HEK293T (cell line): ENCODE measurements around the gene SPPL2A.

ENCODE experiments used
- CTCF ChIA-PET: fragments of 350-600 bp; formaldehyde crosslinking; extraction: SDS; loops from one replicate; lab custom pipeline; 2021; ENCODE audit warnings: antibody characterized with exemption, inconsistent platforms; lab: Yijun Ruan, JAX
- POLR2A ChIA-PET: fragments of 350-600 bp; formaldehyde crosslinking; extraction: SDS; loops from one replicate; lab custom pipeline; 2020; ENCODE audit warnings: antibody characterized with exemption, inconsistent platforms; lab: Yijun Ruan, JAX
- DNase-seq: peaks from one replicate; pipeline ENCODE4 v3.0.0; 2012; ENCODE audit warnings: mixed read lengths; ENCODE audit errors: extremely low spot score
- ARNT ChIP-seq: fragments of 450-650 bp; IDR thresholded peaks from 2 replicates; pipeline ENCODE4 v1.6.1; 2017; ENCODE audit warnings: mild to moderate bottlenecking
- BHLHE40 ChIP-seq: fragments of 450-650 bp; IDR thresholded peaks from 2 replicates; pipeline ENCODE4 v1.6.1; 2016; ENCODE audit warnings: mild to moderate bottlenecking, moderate library complexity, borderline replicate concordance
- CTBP1 ChIP-seq: fragments of 450-650 bp; IDR thresholded peaks from 2 replicates; pipeline ENCODE4 v1.6.1; 2016; ENCODE audit warnings: borderline replicate concordance
- ELF4 ChIP-seq: fragments of 450-650 bp; IDR thresholded peaks from 2 replicates; pipeline ENCODE4 v1.6.1; 2017; ENCODE audit warnings: antibody characterized with exemption
- FOXA1 ChIP-seq: fragments of 450-650 bp; IDR thresholded peaks from 2 replicates; pipeline ENCODE4 v1.6.1; 2016; ENCODE audit warnings: mild to moderate bottlenecking
- FOXK2 ChIP-seq: fragments of 450-650 bp; IDR thresholded peaks from 2 replicates; pipeline ENCODE4 v1.6.1; 2016; ENCODE audit warnings: mild to moderate bottlenecking
- FOXM1 ChIP-seq: fragments of 450-650 bp; IDR thresholded peaks from 2 replicates; pipeline ENCODE4 v1.6.1; 2017; ENCODE audit warnings: mild to moderate bottlenecking, borderline replicate concordance
- HDGF ChIP-seq: fragments of 450-650 bp; IDR thresholded peaks from 2 replicates; pipeline ENCODE4 v1.6.1; 2017; ENCODE audit warnings: antibody characterized with exemption, borderline replicate concordance
- L3MBTL2 ChIP-seq: fragments of 450-650 bp; conservative IDR thresholded peaks from 2 replicates; pipeline ENCODE4 v1.6.1; 2016; ENCODE audit warnings: mild to moderate bottlenecking
- LEF1 ChIP-seq: fragments of 450-650 bp; IDR thresholded peaks from 2 replicates; pipeline ENCODE4 v1.6.1; 2017; ENCODE audit warnings: mild to moderate bottlenecking, borderline replicate concordance
- NFRKB ChIP-seq: fragments of 450-650 bp; IDR thresholded peaks from 2 replicates; pipeline ENCODE4 v1.6.1; 2016; ENCODE audit warnings: mild to moderate bottlenecking, moderate library complexity
- SP1 ChIP-seq: fragments of 450-650 bp; IDR thresholded peaks from 2 replicates; pipeline ENCODE4 v1.6.1; 2017
- SUZ12 ChIP-seq: fragments of 450-650 bp; IDR thresholded peaks from 2 replicates; pipeline ENCODE4 v1.6.1; 2016; ENCODE audit warnings: mild to moderate bottlenecking
- TARDBP ChIP-seq: fragments of 450-650 bp; IDR thresholded peaks from 2 replicates; pipeline ENCODE4 v1.6.1; 2016
- ZNF384 ChIP-seq: fragments of 450-650 bp; IDR thresholded peaks from 2 replicates; pipeline ENCODE4 v1.6.1; 2016
- TF ChIP-seq, protein P1 (sequence below): fragments of 450-650 bp; IDR thresholded peaks from 2 replicates; pipeline ENCODE4 v1.6.1; 2016

SPPL2A gene

DNA sequence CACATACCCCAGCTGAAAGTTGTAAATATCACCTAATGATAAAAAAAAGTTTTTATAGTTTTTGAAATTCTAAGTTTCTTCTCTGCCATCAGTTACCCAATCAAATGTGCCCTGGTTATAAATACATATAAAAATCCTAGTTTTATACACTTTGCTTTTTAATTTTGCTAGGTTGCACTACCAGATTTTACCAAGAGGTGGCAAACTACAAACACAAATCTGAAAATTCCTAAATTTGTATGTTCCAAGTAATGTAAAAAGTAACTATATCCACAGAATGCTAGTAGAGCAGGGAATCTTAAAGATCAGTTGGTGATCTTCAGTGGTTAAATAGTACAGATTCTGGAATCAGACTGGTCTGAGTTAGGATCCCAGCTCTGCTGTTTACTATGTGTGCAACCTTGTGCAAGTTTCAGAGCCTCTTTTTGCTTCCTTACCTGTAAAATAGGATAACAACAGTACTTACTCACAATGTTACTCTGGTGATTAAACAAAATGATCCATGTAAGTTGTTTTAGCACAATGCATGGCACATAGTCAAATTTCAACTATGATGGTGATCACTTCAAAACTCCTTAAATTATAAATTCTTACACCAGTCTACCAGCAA lies 89.9 kb downstream of the SPPL2A start:
- ChIA-PET CTCF (interaction anchor here (0.6 kb wide), 1 partner anchor 201 kb away, joined by 4 read pairs; no protein-coding TSS in a partner anchor), POLR2A (no interaction called here)
- no peak for DNase-seq
- TF ChIP-seq CTBP1 = no peak
- TF ChIP-seq SUZ12 = no peak
- no peak for TF ChIP-seq TARDBP
- TF ChIP-seq FOXA1 = no peak
- TF ChIP-seq BHLHE40 = no peak
- TF ChIP-seq NFRKB = no peak
- TF ChIP-seq FOXM1 = no peak
- no peak for TF ChIP-seq ARNT
- TF ChIP-seq SP1 = no peak

- TF ChIP-seq L3MBTL2 = no peak
- no peak for TF ChIP-seq FOXM1
- TF ChIP-seq ZNF384 = no peak
- TF ChIP-seq ELF4 = no peak
- no peak for TF ChIP-seq HDGF
- no peak for TF ChIP-seq BHLHE40
- TF ChIP-seq NFRKB = no peak
- no peak for TF ChIP-seq LEF1
- TF ChIP-seq FOXA1 = no peak
- no peak for TF ChIP-seq ARNT
- no peak for TF ChIP-seq FOXK2
- TF ChIP-seq SP1 = no peak
- TF ChIP-seq SUZ12 = no peak
- TF ChIP-seq CTBP1 = no peak
- TF ChIP-seq TARDBP = no peak
- POLR2A ChIA-PET = no interaction called here
- no peak for DNase-seq
- CTCF ChIA-PET = no interaction called here
These were observed 95.4 kb downstream of the SPPL2A start for GRCh38 chr15:50670115-50670514.

DNA sequence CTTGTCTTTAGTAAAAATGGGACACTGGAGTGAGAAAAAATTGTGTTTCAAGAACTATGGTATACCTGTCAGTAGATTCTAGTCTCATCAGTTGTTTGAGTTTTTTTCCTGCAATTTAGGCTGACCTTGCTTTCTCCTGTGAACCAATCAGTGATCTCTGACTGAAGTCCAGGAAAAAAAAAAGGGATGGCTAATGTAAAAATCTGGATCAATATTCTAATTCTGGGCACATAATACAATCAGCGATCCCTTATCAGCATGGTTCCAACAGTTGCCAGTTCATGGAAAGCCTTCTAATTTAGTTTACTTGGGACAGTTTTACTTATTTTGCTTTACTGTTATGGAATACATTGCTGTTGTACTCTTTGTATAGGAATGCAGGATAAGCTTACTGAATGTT lies 95.9 kb downstream of the SPPL2A start:
- ChIA-PET CTCF (no interaction called here), POLR2A (interaction anchor here (0.6 kb wide), 1 partner anchor 9 kb away, joined by 3 read pairs; no protein-coding TSS in a partner anchor)
- TF ChIP-seq LEF1 (no peak), FOXA1 (no peak), TARDBP (no peak), FOXK2 (no peak), HDGF (no peak), L3MBTL2 (no peak), ARNT (no peak), BHLHE40 (no peak)
- TF ChIP-seq, protein P1, sequence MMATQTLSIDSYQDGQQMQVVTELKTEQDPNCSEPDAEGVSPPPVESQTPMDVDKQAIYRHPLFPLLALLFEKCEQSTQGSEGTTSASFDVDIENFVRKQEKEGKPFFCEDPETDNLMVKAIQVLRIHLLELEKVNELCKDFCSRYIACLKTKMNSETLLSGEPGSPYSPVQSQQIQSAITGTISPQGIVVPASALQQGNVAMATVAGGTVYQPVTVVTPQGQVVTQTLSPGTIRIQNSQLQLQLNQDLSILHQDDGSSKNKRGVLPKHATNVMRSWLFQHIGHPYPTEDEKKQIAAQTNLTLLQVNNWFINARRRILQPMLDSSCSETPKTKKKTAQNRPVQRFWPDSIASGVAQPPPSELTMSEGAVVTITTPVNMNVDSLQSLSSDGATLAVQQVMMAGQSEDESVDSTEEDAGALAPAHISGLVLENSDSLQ = no peak
- no peak for DNase-seq

DNA sequence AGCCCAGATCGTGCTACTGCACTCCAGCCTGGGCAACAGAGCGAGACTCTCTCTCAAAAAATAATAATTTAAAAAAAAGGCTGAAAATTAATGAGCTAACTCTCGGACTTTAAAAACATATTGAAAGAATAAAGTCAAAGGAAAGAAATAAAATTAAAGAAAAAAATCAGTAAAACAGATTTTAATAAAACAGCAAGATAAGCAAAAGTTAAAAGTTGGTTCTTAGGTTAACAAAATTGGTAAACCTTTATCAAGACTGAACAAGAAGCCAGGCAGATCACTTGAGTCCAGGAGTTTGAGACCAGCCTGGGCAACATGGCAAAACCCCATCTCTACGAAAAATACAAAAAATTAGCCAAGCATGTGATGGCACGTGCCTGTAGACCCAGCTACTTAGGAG lies 99.6 kb downstream of the SPPL2A start:
- ChIA-PET POLR2A (no interaction called here), CTCF (no interaction called here)
- DNase-seq = no peak
- TF ChIP-seq BHLHE40 = no peak
- TF ChIP-seq, protein P1 = no peak
- TF ChIP-seq ZNF384 = no peak
- TF ChIP-seq FOXK2 = no peak
- TF ChIP-seq L3MBTL2 = no peak
- no peak for TF ChIP-seq SUZ12
- TF ChIP-seq ARNT = no peak
- no peak for TF ChIP-seq ELF4
- TF ChIP-seq HDGF = no peak
- TF ChIP-seq FOXA1 = no peak
- no peak for TF ChIP-seq SP1
- TF ChIP-seq LEF1 = no peak

- ChIA-PET CTCF (no interaction called here), POLR2A (no interaction called here)
- TF ChIP-seq TARDBP (no peak), CTBP1 (no peak), BHLHE40 (no peak), ARNT (no peak), HDGF (no peak), FOXM1 (no peak), SP1 (no peak), NFRKB (no peak), L3MBTL2 (no peak), SUZ12 (no peak), FOXK2 (no peak), LEF1 (no peak), FOXA1 (no peak), ELF4 (no peak)
- TF ChIP-seq, protein P1 = no peak
- no peak for DNase-seq
These were observed 110.0 kb downstream of the SPPL2A start for GRCh38 chr15:50655555-50655954.

DNA sequence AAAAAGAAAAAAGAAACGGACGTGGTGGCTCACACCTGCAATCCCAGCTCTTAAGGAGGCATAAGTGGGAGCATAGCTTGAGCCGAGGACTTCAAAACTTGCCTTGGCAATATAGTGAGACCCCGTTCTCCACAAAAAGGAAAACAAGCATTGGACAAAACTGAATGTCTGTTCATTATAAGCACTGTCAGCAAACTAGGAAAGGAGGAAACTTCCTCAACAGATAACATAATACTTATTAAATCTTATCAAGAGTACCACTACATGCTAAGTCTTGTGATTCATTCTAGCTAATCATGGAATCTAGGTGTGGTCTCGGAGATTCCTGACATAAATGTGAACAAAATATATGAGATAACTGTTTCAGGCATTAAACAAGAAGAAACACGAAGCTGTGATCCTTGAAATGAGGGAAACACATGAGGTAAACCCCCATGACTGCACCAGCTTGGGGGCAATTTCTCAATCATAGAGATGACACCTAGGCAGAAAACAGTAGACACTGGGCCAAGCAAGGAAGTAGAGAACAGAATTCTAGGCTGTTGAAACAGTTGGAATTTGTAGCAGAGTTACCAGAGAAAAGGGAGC lies 112.3 kb downstream of the SPPL2A start:
- POLR2A ChIA-PET = interaction anchor here (0.6 kb wide), 1 partner anchor 31 kb away, joined by 3 read pairs; no protein-coding TSS in a partner anchor
- CTCF ChIA-PET = no interaction called here
- TF ChIP-seq NFRKB = no peak
- TF ChIP-seq FOXK2 = no peak
- TF ChIP-seq L3MBTL2 = no peak
- TF ChIP-seq, protein P1 = no peak
- no peak for TF ChIP-seq ZNF384
- TF ChIP-seq SUZ12 = no peak
- no peak for TF ChIP-seq BHLHE40
- TF ChIP-seq FOXM1 = no peak
- no peak for TF ChIP-seq FOXA1
- no peak for DNase-seq
